HUES48 (cell line): ENCODE results near the gene COL25A1.

Experiments used
- H3K27ac ChIP-seq: one replicate; pipeline ENCODE4 v1.7.0; 2013; ENCODE audit warnings: low read depth, low read length, inconsistent platforms
- H3K27me3 ChIP-seq: 2 replicates; pipeline ENCODE4 v1.6.1; 2013; ENCODE audit warnings: mild to moderate bottlenecking, low read length; ENCODE audit not compliant: control insufficient read depth, insufficient read depth
- H3K36me3 ChIP-seq: 2 replicates; pipeline ENCODE4 v1.6.1; 2013; ENCODE audit warnings: low read length; ENCODE audit not compliant: control insufficient read depth, insufficient read depth
- H3K4me1 ChIP-seq: 2 replicates; pipeline ENCODE4 v1.6.1; 2013; ENCODE audit warnings: mild to moderate bottlenecking, low read length; ENCODE audit not compliant: control insufficient read depth, insufficient read depth
- H3K4me3 ChIP-seq: 2 replicates; pipeline ENCODE4 v1.5.1; 2013; ENCODE audit warnings: mild to moderate bottlenecking, low read depth, low read length
- H3K9ac ChIP-seq: 2 replicates; pipeline ENCODE4 v1.6.1; 2013; ENCODE audit warnings: mild to moderate bottlenecking, low read depth, low read length, moderate library complexity
- H3K9me3 ChIP-seq: 2 replicates; pipeline ENCODE4 v1.6.1; 2013; ENCODE audit warnings: low read length; ENCODE audit not compliant: control insufficient read depth, insufficient read depth

The COL25A1 gene

GRCh38 chr4:108959491-108959890, 343.0 kb downstream of the COL25A1 start:
- Histone ChIP-seq H3K36me3 (no peaks in the 10 kb centered on the region), H3K9me3 (no peaks in the 10 kb centered on the region), H3K4me3 (no peak overlapping the region), H3K27me3 (no peaks in the 10 kb centered on the region), H3K27ac (no peak overlapping the region), H3K4me1 (0 out of 2 replicates have a peak, but pooled peaks cover 3% of the 10 kb centered on the region), H3K9ac (no peak overlapping the region)

DNA sequence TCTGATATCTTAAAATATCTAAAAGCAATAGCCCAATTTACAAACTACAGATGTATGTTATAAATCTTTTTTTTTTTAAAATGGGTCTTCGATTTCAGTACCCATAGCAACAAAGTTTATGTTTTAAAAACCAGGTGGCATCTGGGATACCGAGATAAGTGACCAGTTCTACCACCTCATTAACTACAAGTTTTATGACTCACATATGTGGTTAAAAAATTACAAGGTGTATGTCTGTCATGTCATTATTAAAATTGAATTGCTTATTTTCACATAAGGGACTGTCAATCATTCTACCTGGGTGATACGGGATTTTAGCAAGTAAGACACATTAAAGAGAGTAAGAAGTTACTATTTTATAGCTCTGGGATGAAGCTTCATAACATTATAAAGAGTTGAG, 347.6 kb downstream of the COL25A1 start:
- H3K27me3 ChIP-seq: no peaks in the 10 kb centered on the region
- no peak overlapping the region for H3K9ac ChIP-seq
- peaks cover 7% of the 10 kb centered on the region; the same call in 1 of the 2 replicates for H3K4me1 ChIP-seq
- H3K4me3 ChIP-seq: no peak overlapping the region
- no peak overlapping the region for H3K27ac ChIP-seq
- H3K9me3 ChIP-seq: no peaks in the 10 kb centered on the region
- H3K36me3 ChIP-seq: no peaks in the 10 kb centered on the region

DNA sequence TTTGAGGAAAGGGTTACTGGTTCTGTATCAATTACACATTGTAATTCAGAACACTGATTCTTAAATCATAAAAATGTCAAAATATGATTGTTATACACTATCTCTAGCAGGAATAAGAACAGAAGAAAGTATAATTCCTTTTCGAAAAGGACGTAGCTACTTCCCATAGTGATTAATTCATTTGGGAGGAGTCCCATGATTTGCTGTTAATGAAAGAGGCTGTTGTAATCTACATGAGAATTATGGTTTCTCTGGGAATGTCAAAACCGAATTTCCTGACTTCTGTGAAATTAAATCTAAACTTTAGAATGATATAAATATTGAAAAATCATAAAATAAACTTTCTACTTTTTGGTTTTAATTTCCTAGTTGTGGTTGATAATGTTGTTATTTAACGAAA, 348.5 kb downstream of the COL25A1 start:
- Histone ChIP-seq H3K27me3 (no peaks in the 10 kb centered on the region), H3K4me1 (peaks cover 7% of the 10 kb centered on the region; the same call in 1 of the 2 replicates), H3K9ac (no peak overlapping the region), H3K27ac (no peak overlapping the region), H3K9me3 (no peaks in the 10 kb centered on the region), H3K36me3 (no peaks in the 10 kb centered on the region), H3K4me3 (no peak overlapping the region)

DNA sequence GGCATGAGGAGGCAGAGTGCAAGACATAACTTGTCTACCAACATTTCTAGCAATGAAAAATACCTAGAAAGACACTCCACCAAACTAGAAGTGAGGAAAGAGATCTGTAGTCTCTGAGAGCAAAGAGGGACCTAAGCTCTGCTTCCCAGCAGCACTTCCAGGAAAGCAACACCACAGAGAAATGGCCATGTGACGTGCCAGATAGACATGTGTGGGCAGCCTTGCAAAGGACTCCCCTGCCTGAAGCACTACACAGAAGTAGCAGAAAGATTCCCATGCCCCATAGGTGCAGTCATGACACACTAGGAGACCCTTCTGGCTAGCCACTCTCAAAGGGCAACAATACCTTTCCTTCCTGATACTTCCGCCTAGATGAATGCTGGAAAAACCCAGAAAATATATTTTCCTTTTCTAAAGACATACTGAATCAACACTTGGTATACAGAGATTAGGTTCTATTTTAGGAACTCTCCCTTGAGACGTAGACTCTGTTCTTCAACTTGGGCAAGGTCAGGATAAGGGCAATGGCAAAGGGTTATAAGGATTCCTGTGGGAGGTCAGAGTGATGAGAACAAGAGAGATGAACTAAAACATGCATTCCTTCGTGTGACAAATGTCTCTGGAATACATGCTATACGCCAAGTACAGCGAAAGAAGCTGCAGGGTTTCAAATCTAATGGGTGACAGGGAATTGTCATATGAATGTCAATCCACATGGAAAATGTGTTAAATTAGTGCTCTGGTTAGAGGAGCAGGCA, 352.1 kb downstream of the COL25A1 start:
- H3K27me3 ChIP-seq: no peaks in the 10 kb centered on the region
- peaks cover 7% of the 10 kb centered on the region; the same call in 1 of the 2 replicates for H3K4me1 ChIP-seq
- H3K9ac ChIP-seq: no peak overlapping the region
- H3K36me3 ChIP-seq: no peaks in the 10 kb centered on the region
- H3K9me3 ChIP-seq: no peaks in the 10 kb centered on the region
- H3K27ac ChIP-seq: no peak overlapping the region
- no peak overlapping the region for H3K4me3 ChIP-seq

GRCh38 chr4:108947526-108947925, 354.9 kb downstream of the COL25A1 start:
- no peaks in the 10 kb centered on the region for H3K36me3 ChIP-seq
- no peak overlapping the region for H3K27ac ChIP-seq
- no peaks in the 10 kb centered on the region for H3K27me3 ChIP-seq
- no peaks in the 10 kb centered on the region for H3K4me1 ChIP-seq
- no peak overlapping the region for H3K4me3 ChIP-seq
- no peaks in the 10 kb centered on the region for H3K9me3 ChIP-seq
- H3K9ac ChIP-seq: no peak overlapping the region

DNA sequence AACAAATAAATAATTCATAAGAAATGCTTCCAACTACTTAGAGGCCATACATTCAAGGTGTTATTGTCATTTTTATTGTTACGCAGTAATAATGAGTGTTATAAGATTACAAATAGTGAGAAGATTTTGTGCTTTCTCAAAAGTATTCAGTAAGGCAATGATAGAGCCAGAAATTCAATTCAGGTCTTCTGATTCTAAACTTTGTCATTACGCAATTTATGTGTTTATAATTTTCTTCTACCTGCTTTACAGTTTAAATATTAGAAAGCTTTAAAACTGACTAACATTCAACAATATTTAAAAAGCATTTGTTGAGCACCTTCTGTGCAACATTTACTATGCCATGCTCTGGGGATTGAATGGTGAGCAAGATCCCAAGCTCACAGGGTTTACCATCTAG, 356.2 kb downstream of the COL25A1 start:
- Histone ChIP-seq H3K4me3 (no peak overlapping the region), H3K36me3 (no peaks in the 10 kb centered on the region), H3K27me3 (no peaks in the 10 kb centered on the region), H3K9me3 (no peaks in the 10 kb centered on the region), H3K4me1 (no peaks in the 10 kb centered on the region), H3K9ac (no peak overlapping the region), H3K27ac (no peak overlapping the region)

- H3K9ac ChIP-seq: no peak overlapping the region
- H3K27ac ChIP-seq: no peak overlapping the region
- H3K4me3 ChIP-seq: no peak overlapping the region
- no peaks in the 10 kb centered on the region for H3K36me3 ChIP-seq
- H3K27me3 ChIP-seq: no peaks in the 10 kb centered on the region
- no peaks in the 10 kb centered on the region for H3K9me3 ChIP-seq
- peaks cover 5% of the 10 kb centered on the region for H3K4me1 ChIP-seq
Measured at GRCh38 chr4:108943976-108944591, 358.4 kb downstream of the COL25A1 start.

DNA sequence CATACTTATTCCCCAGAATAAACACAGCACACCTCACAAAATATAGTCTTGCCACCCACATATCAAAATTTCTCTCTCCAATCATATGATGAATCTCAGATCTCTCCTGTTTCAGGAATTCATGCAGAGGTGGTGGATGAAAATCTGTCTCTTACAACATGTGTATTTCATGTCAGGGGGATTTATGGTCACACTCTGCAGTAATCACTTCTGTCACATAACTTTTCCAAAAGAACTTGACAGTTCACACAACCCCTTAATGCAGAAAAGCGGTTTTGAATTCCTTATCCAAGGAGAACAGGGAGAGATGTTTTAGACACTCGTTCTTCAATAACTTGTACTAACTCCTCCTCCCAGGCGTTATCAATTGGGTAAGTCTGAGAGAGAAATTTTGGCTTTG, 359.1 kb downstream of the COL25A1 start:
- H3K36me3 ChIP-seq: no peaks in the 10 kb centered on the region
- H3K4me3 ChIP-seq: no peak overlapping the region
- no peaks in the 10 kb centered on the region for H3K27me3 ChIP-seq
- H3K9ac ChIP-seq: no peak overlapping the region
- H3K4me1 ChIP-seq: peaks cover 5% of the 10 kb centered on the region
- no peaks in the 10 kb centered on the region for H3K9me3 ChIP-seq
- no peak overlapping the region for H3K27ac ChIP-seq

DNA sequence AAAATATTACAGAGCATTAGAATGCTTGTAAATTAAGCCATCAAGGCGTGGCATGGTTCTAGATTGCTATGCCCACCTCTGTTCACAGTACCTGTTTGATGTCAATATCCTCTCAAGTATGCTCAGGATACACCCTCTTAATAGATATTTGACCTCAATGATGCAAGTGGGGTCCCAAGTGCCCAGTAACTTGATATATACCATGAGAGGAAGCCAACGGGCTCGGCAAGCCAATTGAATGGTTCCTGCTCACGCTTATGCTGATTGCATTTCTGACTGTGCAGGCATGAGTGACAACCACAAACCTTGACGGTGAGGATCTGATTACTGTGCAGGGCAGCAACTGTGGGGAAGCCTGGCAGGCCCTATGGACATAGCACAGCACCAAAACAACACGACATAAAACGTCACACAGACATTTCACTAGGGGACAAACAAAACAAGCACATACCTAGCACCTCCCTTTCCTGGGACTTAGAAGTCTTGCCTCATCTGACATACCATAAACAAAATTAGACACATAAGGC, 360.5 kb downstream of the COL25A1 start:
- no peak overlapping the region for H3K9ac ChIP-seq
- H3K27ac ChIP-seq: no peak overlapping the region
- H3K9me3 ChIP-seq: no peaks in the 10 kb centered on the region
- H3K4me3 ChIP-seq: no peak overlapping the region
- no peaks in the 10 kb centered on the region for H3K36me3 ChIP-seq
- H3K27me3 ChIP-seq: no peaks in the 10 kb centered on the region
- peaks cover 5% of the 10 kb centered on the region for H3K4me1 ChIP-seq

GRCh38 chr4:108940634-108941033, 361.8 kb downstream of the COL25A1 start:
- H3K4me1 ChIP-seq: peaks cover 5% of the 10 kb centered on the region
- no peak overlapping the region for H3K4me3 ChIP-seq
- no peaks in the 10 kb centered on the region for H3K9me3 ChIP-seq
- no peaks in the 10 kb centered on the region for H3K36me3 ChIP-seq
- H3K27ac ChIP-seq: no peak overlapping the region
- no peak overlapping the region for H3K9ac ChIP-seq
- H3K27me3 ChIP-seq: no peaks in the 10 kb centered on the region

DNA sequence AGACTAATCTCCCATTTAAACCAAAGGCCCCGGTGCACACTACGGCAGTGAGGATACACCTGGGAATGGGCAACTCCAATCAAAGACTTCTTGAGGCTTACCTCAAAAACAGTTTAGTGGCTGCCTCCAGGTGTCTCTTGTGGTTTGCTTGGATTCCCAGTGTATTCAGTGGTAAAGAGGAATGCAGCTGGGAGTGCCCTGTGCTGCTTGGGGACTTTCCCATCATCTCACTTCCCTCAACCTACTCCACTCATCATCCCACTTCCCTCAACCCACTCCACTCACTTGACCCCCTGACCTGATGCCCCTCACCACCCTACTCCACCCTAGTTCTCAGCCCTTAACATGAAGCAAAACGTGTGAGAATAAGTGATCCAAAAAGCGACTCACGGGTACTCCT, 362.3 kb downstream of the COL25A1 start:
- H3K9me3 ChIP-seq: no peaks in the 10 kb centered on the region
- no peak overlapping the region for H3K4me3 ChIP-seq
- H3K9ac ChIP-seq: no peak overlapping the region
- H3K27me3 ChIP-seq: no peaks in the 10 kb centered on the region
- H3K36me3 ChIP-seq: no peaks in the 10 kb centered on the region
- H3K4me1 ChIP-seq: peaks cover 5% of the 10 kb centered on the region
- H3K27ac ChIP-seq: no peak overlapping the region
